Osteocyte (in vitro differentiated cells): ENCODE data around the gene NAGPA. TPM values are rescaled to one million over a fixed set of nuclear protein-coding genes. Genes with fewer than 3 reads are reported as not detected.
A peak's percentile ranks its signal among the peaks of the same experiment; 100 is the strongest.

Source experiments
- DNase-seq: peaks from one replicate; pipeline ENCODE4 v3.0.0; 2021; ENCODE audit warnings: mixed read lengths; ENCODE audit not compliant: unreplicated experiment; ENCODE audit errors: extremely low spot score
- H3K27ac Mint-ChIP-seq: one replicate; pipeline ENCODE4 v1.8.0; 2021; ENCODE audit warnings: mild to moderate bottlenecking, mixed read lengths; ENCODE audit not compliant: unreplicated experiment
- H3K27me3 Mint-ChIP-seq: one replicate; pipeline ENCODE4 v1.8.0; 2021; ENCODE audit warnings: mixed read lengths; ENCODE audit not compliant: unreplicated experiment
- H3K36me3 Mint-ChIP-seq: one replicate; pipeline ENCODE4 v1.8.0; 2021; ENCODE audit warnings: mixed read lengths; ENCODE audit not compliant: unreplicated experiment
- H3K4me1 Mint-ChIP-seq: one replicate; pipeline ENCODE4 v1.8.0; 2021; ENCODE audit warnings: mixed read lengths; ENCODE audit not compliant: unreplicated experiment
- H3K4me3 Mint-ChIP-seq: one replicate; pipeline ENCODE4 v1.8.0; 2021; ENCODE audit warnings: mild to moderate bottlenecking, moderate library complexity, mixed read lengths; ENCODE audit not compliant: unreplicated experiment
- H3K9me3 Mint-ChIP-seq: one replicate; pipeline ENCODE4 v1.8.0; 2021; ENCODE audit warnings: mixed read lengths; ENCODE audit not compliant: unreplicated experiment
- total RNA-seq: library from RNA; stranded (reverse); gene quantifications from 2 replicates; pipeline ENCODE4 v1.2.1, GENCODE V29; 2021
- TF ChIP-seq, protein P1 (sequence below): fragments of 200-600 bp; sonication (generic); IDR thresholded peaks from 2 replicates; pipeline ENCODE4 v1.5.0; 2021; ENCODE audit warnings: antibody characterized with exemption, mild to moderate bottlenecking, moderate library complexity

NAGPA gene
- total RNA-seq, 1 donor from 2014 or later = 19.9 TPM

DNA sequence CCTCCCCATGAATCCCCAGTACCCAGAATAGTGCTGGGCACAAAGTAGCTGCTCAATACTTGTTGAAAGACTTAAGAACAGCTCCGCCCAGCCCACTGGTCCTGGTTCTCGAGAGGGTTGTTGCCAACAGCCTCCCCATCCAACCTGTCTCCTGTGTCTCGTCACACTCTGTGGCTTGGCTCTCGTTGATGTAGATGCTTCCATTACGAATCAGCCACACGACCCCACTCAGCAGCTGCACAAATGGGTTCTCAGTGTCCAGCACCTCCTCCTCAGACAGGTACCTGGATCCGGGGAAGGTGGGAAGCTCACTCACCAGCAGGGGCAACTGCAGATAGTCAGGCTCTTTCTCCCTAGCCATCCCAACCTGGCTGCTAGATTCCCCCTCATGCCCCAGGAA, 2.1 kb downstream of the NAGPA start:
- Mint-ChIP-seq H3K4me3 (peak overlapping the region; percentile 32), H3K27ac (peak overlapping the region; percentile 50), H3K27me3 (peaks cover under 1% of the 10 kb centered on the region), H3K36me3 (peaks cover 3% of the 10 kb centered on the region), H3K4me1 (peaks cover 17% of the 10 kb centered on the region), H3K9me3 (no peaks in the 10 kb centered on the region)
- TF ChIP-seq, protein P1, sequence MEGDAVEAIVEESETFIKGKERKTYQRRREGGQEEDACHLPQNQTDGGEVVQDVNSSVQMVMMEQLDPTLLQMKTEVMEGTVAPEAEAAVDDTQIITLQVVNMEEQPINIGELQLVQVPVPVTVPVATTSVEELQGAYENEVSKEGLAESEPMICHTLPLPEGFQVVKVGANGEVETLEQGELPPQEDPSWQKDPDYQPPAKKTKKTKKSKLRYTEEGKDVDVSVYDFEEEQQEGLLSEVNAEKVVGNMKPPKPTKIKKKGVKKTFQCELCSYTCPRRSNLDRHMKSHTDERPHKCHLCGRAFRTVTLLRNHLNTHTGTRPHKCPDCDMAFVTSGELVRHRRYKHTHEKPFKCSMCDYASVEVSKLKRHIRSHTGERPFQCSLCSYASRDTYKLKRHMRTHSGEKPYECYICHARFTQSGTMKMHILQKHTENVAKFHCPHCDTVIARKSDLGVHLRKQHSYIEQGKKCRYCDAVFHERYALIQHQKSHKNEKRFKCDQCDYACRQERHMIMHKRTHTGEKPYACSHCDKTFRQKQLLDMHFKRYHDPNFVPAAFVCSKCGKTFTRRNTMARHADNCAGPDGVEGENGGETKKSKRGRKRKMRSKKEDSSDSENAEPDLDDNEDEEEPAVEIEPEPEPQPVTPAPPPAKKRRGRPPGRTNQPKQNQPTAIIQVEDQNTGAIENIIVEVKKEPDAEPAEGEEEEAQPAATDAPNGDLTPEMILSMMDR = no peak
- DNase-seq = no peak

DNA sequence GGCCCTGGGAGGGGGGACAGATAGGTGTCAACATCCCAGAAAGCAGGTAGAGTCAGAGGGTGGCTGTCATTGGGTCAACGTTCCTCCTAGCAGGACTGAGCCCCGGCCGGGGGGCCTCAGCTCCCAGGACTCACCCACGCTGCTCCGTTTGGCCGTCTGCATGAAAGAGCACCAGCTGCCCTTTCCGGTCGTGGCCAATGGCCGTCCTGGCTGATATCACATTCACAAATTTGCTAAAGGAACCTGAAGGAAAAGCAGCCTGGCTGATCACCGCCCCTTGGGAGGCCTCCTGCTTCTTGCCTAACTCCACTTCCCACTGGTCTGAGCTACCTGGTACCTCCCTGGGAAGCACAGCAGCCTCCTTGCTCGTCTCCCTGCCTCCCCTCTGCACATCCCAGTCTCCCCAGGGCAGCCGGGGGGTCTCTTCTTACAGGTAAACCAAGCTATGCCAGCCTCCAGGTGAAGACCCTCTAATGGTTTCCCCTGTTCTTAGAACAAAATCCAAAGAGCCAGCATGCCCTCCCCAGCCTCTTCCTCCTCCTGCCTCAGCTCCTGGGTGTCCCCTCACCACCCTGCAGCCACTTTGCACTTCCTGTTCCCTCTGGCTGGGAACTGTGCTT, 3.4 kb downstream of the NAGPA start:
- Mint-ChIP-seq H3K4me3 (no peak overlapping the region), H3K27me3 (no peaks in the 10 kb centered on the region), H3K36me3 (peaks cover 3% of the 10 kb centered on the region), H3K4me1 (peaks cover 17% of the 10 kb centered on the region), H3K9me3 (no peaks in the 10 kb centered on the region), H3K27ac (no peak overlapping the region)
- TF ChIP-seq, protein P1 = no peak
- no peak for DNase-seq

DNA sequence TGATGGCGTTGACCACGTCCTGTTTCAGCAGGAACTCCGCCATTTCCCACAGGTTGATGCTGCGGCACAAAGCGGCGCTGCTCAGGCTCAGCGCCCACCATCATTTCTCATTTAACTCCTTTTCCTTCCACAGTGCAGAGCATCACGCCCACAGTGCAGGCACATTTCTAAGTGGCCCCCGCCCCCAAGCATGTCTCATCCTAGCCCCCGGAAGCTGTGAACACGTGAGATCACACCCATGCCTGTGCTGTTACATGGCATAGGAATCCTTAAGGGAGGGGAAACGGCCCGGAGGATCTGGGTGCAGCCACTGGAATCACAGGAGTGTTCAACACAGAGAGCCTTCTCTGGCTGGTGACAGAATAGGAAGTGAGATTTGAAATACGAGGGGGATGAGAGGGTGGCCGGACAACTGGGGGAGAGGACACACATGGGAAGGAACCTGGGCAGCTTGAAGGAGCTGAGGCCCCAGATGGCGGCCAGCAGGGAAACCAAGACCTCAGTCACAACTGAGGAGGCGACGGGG, 4.7 kb downstream of the NAGPA start:
- no peak overlapping the region for H3K27ac Mint-ChIP-seq
- no peaks in the 10 kb centered on the region for H3K27me3 Mint-ChIP-seq
- H3K9me3 Mint-ChIP-seq = no peaks in the 10 kb centered on the region
- no peak for DNase-seq
- TF ChIP-seq, protein P1 = no peak
- no peak overlapping the region for H3K4me3 Mint-ChIP-seq
- peaks cover 11% of the 10 kb centered on the region for H3K4me1 Mint-ChIP-seq
- H3K36me3 Mint-ChIP-seq = peaks cover 3% of the 10 kb centered on the region

DNA sequence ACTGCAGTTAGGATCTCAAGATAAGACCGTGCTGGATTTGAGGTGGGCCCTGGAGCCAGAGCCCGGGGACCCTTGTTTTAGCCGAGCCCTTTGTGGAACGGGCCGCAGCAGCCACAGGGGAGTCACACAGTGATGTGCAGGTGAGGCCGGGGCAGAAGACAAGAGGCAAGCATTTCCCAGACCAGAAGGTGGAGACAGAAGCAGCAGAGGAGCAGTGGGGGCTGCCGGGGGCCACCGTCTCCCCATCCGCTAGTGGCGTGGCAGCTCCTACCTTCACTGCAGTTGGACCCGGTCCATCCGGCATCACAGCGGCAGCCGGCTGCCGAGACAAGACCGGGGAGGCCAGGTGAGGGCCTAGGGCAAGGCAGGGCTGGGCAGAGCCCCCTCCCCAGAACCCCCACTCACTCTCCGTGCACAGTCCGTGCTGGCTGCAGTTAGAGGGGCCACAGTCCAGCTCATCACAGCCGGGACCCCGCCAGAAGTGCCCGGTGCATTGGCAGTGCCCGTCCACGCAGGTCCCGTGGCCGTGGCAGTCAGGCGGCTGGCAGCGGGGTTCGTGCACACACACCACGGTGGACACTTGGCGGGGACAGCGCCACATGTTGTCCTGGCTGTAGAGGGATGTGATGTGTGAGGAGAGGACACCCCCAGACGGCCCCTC, 6.0 kb downstream of the NAGPA start:
- TF ChIP-seq, protein P1 = no peak
- H3K4me1 Mint-ChIP-seq = peaks cover 6% of the 10 kb centered on the region
- H3K9me3 Mint-ChIP-seq = no peaks in the 10 kb centered on the region
- DNase-seq = no peak
- peaks cover 3% of the 10 kb centered on the region for H3K36me3 Mint-ChIP-seq
- no peaks in the 10 kb centered on the region for H3K27me3 Mint-ChIP-seq
- H3K4me3 Mint-ChIP-seq = no peak overlapping the region
- H3K27ac Mint-ChIP-seq = no peak overlapping the region

DNA sequence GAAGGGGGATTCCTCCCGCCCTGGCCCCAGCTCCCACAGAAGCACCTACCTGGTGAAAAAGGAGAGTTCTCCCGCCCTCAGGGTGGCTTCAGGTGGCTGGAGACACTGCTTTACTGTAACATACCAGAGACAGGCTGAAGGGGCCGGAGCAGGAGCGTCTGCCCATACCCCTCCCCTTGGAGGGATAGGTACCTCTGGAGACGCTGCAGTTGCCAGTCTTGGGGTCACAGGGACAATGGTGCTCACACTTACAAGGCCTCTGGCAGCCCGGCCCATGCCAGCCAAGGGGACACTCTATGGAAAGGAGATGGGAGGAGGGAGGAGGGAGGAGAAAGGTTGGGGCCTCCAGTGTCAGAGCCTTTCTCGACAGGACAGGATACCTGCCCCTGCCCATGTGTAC, 6.6 kb downstream of the NAGPA start:
- Mint-ChIP-seq H3K27me3 (no peaks in the 10 kb centered on the region), H3K27ac (no peak overlapping the region), H3K36me3 (peaks cover 3% of the 10 kb centered on the region), H3K9me3 (no peaks in the 10 kb centered on the region), H3K4me3 (no peak overlapping the region), H3K4me1 (peaks cover 2% of the 10 kb centered on the region)
- no peak for DNase-seq
- TF ChIP-seq, protein P1 = no peak
